Skeletal muscle satellite cell (primary cell): ENCODE data around the gene WNT11.

Experiments used
- H3K27me3 ChIP-seq: 2 replicates; pipeline ENCODE4 v1.7.0; 2013; ENCODE audit warnings: low read length; ENCODE audit not compliant: control insufficient read depth, insufficient read depth
- H3K36me3 ChIP-seq: 2 replicates; pipeline ENCODE4 v1.7.0; 2013; ENCODE audit warnings: mild to moderate bottlenecking, control low read depth, low read length; ENCODE audit not compliant: insufficient read depth
- H3K4me1 ChIP-seq: 2 replicates; pipeline ENCODE4 v1.7.0; 2013; ENCODE audit warnings: low read length; ENCODE audit not compliant: control insufficient read depth, insufficient read depth
- H3K4me2 ChIP-seq: 2 replicates; pipeline ENCODE4 v1.7.0; 2013; ENCODE audit warnings: mild to moderate bottlenecking, low read length
- H3K4me3 ChIP-seq: 2 replicates; pipeline ENCODE4 v1.7.0; 2013; ENCODE audit warnings: low read length
- H3K9ac ChIP-seq: 2 replicates; pipeline ENCODE4 v1.7.0; 2013; ENCODE audit warnings: mild to moderate bottlenecking, low read depth, low read length, moderate library complexity
- H3K9me3 ChIP-seq: replicated peaks from 2 replicates; pipeline ENCODE4 v1.7.0; 2013; ENCODE audit warnings: mild to moderate bottlenecking, control low read depth, low read length

Gene WNT11

DNA sequence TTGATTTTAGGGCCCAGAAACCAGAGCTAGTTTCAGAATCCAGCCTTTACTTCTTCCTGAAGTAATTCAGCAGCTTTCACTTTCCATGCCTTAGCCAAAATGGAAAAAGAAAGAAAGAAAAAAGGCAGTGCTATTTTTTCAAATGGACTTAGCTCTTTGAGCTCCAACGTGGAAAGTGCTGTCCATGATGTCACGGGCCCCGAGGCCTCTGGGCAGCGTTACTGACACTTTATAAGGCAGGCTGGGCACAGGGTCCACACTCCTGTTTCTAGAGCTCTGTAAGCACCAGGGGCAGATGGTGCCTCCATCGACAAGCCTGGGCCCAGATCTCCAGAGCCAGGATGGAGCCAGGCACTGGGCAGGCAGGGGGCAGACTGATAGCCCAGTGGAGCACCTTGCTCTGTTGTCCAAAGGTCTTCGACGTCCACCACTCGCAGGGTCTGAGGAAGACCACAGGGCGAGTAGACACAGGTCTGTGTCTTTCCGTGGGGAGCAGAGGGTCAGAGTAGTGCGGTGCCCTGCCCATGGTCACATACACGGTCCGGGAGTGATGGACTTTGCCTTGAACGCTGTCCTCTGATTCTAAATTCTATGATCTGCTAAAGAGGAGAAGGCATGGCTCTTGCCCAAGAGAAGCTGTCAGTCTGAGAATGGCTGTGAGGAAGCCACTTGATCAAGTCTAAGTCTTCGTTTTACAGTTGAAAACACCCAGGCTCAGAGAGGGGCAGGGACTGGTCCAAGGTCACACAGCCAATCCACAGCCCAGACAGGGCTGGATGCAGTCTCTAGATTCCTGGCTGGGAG, 22.0 kb upstream of the WNT11 start:
- Histone ChIP-seq H3K4me2 (no peak overlapping the region), H3K4me3 (no peak overlapping the region), H3K27me3 (peaks cover 25% of the 10 kb centered on the region), H3K9ac (no peak overlapping the region), H3K36me3 (no peaks in the 10 kb centered on the region), H3K4me1 (peaks cover 8% of the 10 kb centered on the region), H3K9me3 (no peaks in the 10 kb centered on the region)

- no peaks in the 10 kb centered on the region for H3K9me3 ChIP-seq
- H3K4me3 ChIP-seq: no peak overlapping the region
- H3K4me2 ChIP-seq: no peak overlapping the region
- H3K27me3 ChIP-seq: peaks cover 25% of the 10 kb centered on the region
- no peak overlapping the region for H3K9ac ChIP-seq
- H3K4me1 ChIP-seq: peaks cover 8% of the 10 kb centered on the region
- no peaks in the 10 kb centered on the region for H3K36me3 ChIP-seq
Measured at GRCh38 chr11:76226626-76227025, 20.3 kb upstream of the WNT11 start.

- peaks cover 8% of the 10 kb centered on the region for H3K4me1 ChIP-seq
- H3K4me3 ChIP-seq: no peak overlapping the region
- H3K9me3 ChIP-seq: no peaks in the 10 kb centered on the region
- no peak overlapping the region for H3K4me2 ChIP-seq
- peak overlapping the region; percentile 65 for H3K9ac ChIP-seq
- H3K27me3 ChIP-seq: peaks cover 19% of the 10 kb centered on the region
- no peaks in the 10 kb centered on the region for H3K36me3 ChIP-seq
Measured at GRCh38 chr11:76225122-76225611, 18.9 kb upstream of the WNT11 start.

DNA sequence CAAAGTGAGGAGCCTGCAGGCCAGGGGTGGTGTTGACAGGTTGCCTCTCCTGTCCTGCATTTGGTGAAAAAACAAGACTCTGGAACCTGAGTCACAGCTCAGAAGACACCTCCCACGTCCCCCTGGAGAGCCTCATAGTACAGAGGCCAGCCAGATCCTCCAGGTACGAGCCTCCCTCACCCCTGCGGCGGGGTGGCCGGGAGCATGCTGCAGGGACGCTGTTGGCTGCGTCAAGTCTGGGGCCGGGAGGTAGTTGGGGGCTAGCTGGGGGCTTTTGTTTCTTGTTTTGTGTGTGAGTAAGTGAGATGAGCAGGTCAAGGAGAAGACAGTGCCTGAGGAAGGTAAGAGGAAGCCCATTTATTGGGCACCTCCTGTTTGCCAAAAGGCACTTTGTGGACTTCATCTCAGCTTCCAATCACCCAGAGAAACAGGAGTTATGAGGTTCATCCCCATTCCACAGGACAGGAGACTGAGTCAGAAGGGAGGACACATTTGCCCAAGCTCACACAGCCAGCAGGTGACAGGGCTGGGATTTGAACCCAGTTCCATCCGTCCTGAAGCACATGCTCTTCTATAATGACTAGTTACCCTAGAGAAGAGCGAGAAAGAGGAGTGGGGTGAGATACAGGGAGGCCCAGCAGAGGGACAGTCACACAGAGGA, 18.3 kb upstream of the WNT11 start:
- Histone ChIP-seq H3K4me3 (no peak overlapping the region), H3K27me3 (peaks cover 24% of the 10 kb centered on the region), H3K4me2 (no peak overlapping the region), H3K4me1 (peaks cover 8% of the 10 kb centered on the region), H3K9me3 (no peaks in the 10 kb centered on the region), H3K9ac (peak overlapping the region; percentile 65), H3K36me3 (no peaks in the 10 kb centered on the region)

GRCh38 chr11:76221365-76221764, 15.1 kb upstream of the WNT11 start:
- peaks cover 31% of the 10 kb centered on the region for H3K27me3 ChIP-seq
- no peaks in the 10 kb centered on the region for H3K36me3 ChIP-seq

DNA sequence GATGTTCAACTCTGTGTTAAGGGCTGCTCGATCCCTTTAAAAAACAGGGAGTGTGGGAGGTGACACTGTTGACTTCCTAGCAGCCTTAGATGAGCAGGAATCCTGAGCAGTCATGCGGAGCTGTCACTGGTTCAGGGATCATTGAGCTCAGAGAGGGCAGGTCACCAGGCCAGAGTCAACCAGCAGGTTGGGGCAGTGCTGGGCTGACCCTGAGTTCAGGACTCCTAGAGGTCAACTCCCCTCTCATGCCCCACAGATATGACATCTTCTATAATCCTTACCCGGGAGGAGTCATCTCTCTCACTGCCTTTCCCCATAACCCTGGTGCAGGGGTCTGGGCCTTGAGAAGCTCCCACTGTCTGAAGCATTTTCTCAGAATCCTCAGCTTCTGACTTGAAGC, 12.9 kb upstream of the WNT11 start:
- Histone ChIP-seq H3K27me3 (peaks cover 31% of the 10 kb centered on the region), H3K4me3 (no peak overlapping the region), H3K36me3 (no peaks in the 10 kb centered on the region), H3K9me3 (no peaks in the 10 kb centered on the region), H3K4me2 (no peak overlapping the region), H3K4me1 (peaks cover 6% of the 10 kb centered on the region), H3K9ac (no peak overlapping the region)

More at GRCh38 chr11:76221365-76221764, 15.1 kb upstream of the WNT11 start:
- Histone ChIP-seq H3K4me3 (no peak overlapping the region), H3K9me3 (no peaks in the 10 kb centered on the region), H3K4me2 (no peak overlapping the region), H3K9ac (no peak overlapping the region), H3K4me1 (peaks cover 8% of the 10 kb centered on the region)

- peaks cover 32% of the 10 kb centered on the region for H3K27me3 ChIP-seq
- no peak overlapping the region for H3K4me2 ChIP-seq
- no peak overlapping the region for H3K9ac ChIP-seq
- no peak overlapping the region for H3K4me3 ChIP-seq
- H3K9me3 ChIP-seq: no peaks in the 10 kb centered on the region
- peaks cover 6% of the 10 kb centered on the region for H3K4me1 ChIP-seq
- no peaks in the 10 kb centered on the region for H3K36me3 ChIP-seq
Measured at GRCh38 chr11:76218449-76219178, 12.3 kb upstream of the WNT11 start.

- Histone ChIP-seq H3K9ac (no peak overlapping the region), H3K4me1 (peaks cover 6% of the 10 kb centered on the region), H3K27me3 (peaks cover 38% of the 10 kb centered on the region), H3K9me3 (no peaks in the 10 kb centered on the region), H3K36me3 (no peaks in the 10 kb centered on the region), H3K4me2 (no peak overlapping the region), H3K4me3 (no peak overlapping the region)
Measured at GRCh38 chr11:76217653-76218160, 11.4 kb upstream of the WNT11 start.

GRCh38 chr11:76216536-76217325, 10.4 kb upstream of the WNT11 start:
- no peaks in the 10 kb centered on the region for H3K36me3 ChIP-seq
- H3K4me1 ChIP-seq: peaks cover 6% of the 10 kb centered on the region
- no peak overlapping the region for H3K9ac ChIP-seq
- H3K27me3 ChIP-seq: peaks cover 48% of the 10 kb centered on the region
- no peak overlapping the region for H3K4me3 ChIP-seq
- no peaks in the 10 kb centered on the region for H3K9me3 ChIP-seq
- no peak overlapping the region for H3K4me2 ChIP-seq

- H3K4me3 ChIP-seq: no peak overlapping the region
- H3K36me3 ChIP-seq: no peaks in the 10 kb centered on the region
- H3K27me3 ChIP-seq: peaks cover 56% of the 10 kb centered on the region
- no peak overlapping the region for H3K9ac ChIP-seq
- H3K4me1 ChIP-seq: peaks cover 6% of the 10 kb centered on the region
- no peaks in the 10 kb centered on the region for H3K9me3 ChIP-seq
- no peak overlapping the region for H3K4me2 ChIP-seq
Measured at GRCh38 chr11:76215941-76216340, 9.6 kb upstream of the WNT11 start.
